Brain pericyte (primary cell): ENCODE results near the gene ZIC4.

Source experiments
- DNase-seq: peaks from one replicate; pipeline ENCODE4 v3.0.0-alpha.2; 2012; ENCODE audit warnings: low read depth, low spot score

Gene ZIC4

DNA sequence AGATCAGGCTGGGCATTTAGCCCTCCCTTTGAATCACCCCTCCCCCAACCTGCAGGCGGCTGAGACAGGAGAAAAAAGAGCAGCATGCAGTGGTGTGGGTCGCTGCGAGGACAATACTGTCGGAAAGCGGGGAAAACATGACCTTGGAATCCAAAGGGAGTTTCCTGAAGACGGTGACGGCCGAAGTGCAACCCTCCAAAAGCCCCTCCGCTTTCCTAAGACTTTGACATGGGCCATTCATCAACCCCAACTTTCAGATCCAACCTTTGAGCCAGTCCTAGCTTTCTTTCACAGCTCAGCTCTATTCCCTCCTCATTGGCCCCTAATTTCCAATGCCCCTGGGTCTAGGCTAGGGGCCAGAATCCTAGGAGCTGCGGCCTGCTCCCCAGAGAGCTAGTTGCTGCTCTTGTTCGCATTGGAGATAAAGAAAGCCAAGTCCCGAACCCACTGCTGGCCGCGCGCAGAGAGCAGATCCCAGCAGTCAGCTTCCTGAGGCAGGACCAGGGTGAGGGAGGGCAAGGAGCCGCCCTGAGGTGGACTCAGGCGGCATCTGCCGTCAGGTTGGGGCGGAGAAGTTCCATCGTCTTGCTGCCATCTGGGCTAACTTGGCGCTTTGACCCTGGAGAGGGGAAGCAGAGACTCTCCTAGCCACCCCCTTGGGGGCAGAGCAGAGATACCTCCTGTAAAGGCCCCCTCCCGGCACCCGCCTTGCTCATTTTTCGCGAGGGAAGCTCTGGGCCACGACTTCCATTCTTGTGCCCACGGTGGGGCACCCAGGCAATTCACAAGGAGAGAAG, 914 bp downstream of the ZIC4 start:
- DNase-seq, result no peak

- no peak for DNase-seq
Observed at GRCh38 chr3:147404800-147405230, 1.5 kb downstream of the ZIC4 start.

GRCh38 chr3:147404000-147404799, 2.1 kb downstream of the ZIC4 start:
- DNase-seq, result no peak

GRCh38 chr3:147403511-147403910, 2.8 kb downstream of the ZIC4 start:
- DNase-seq, result no peak

GRCh38 chr3:147402159-147402558, 4.2 kb downstream of the ZIC4 start:
- DNase-seq, result no peak

DNA sequence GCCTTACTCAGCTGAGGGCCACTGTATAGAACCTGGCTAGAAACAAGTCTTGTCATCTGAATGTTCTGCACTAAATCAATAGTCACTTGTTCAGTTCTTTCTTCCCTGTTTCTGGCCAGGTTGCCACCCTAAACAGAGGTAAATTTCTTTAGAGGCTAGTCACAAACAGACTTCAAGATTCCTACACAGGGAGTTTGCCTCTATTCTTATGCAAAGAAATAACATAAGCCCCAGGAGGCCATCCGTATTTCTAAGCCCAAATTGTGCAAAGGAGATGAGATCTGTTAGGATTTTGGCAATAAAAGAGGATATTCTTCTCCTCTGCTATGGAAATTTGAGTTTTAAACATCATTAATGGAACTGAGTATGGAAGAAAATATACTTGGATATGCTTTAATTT, 4.9 kb downstream of the ZIC4 start:
- DNase-seq, result no peak

GRCh38 chr3:147400999-147401398, 5.3 kb downstream of the ZIC4 start:
- DNase-seq, result no peak

DNA sequence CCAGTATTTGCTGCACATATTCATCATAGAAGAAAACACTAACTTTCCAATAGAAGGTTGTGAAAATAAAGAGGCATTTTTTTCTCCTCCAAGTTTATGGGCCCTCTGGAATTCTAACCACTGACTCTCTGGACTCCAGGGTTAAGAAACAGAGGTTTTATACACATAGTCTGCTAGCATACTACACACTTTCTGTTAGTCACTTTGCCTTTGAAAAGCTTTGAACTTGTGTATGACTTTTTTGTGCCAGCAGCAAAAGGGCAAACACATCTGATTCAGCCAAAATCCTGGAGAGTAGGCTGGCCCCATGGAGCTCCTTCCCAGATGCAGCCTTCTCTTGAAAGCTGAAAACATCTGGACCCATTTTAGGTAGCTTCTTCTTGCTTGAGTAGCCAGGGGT, 6.2 kb downstream of the ZIC4 start:
- no peak for DNase-seq

- DNase-seq, result no peak
Observed at GRCh38 chr3:147398813-147399534, 7.4 kb downstream of the ZIC4 start.

GRCh38 chr3:147397875-147398812, 8.2 kb downstream of the ZIC4 start:
- DNase-seq, result no peak

GRCh38 chr3:147397155-147397874, 9.0 kb downstream of the ZIC4 start:
- peak; percentile 98 for DNase-seq

DNA sequence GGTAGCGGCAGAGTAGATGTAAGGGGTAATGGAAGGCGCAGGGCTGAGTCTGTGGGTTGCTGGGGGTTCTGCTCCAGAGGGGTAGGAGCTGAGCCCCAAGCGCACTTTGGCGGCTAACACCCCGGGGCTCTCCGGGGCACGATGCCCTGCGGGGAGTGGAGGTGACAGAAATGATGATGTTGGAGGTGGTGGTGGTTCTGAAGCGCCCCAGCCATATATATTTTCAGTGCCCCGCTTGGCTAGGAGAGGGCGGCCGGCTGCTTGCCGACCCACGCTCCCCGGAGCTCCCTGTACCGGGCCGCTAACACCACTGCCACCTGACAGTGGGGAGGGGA, 9.7 kb downstream of the ZIC4 start:
- DNase-seq, result no peak

- DNase-seq, result no peak
Observed at GRCh38 chr3:147395899-147396711, 10.2 kb downstream of the ZIC4 start.

GRCh38 chr3:147394884-147395225, 11.5 kb downstream of the ZIC4 start:
- no peak for DNase-seq

DNA sequence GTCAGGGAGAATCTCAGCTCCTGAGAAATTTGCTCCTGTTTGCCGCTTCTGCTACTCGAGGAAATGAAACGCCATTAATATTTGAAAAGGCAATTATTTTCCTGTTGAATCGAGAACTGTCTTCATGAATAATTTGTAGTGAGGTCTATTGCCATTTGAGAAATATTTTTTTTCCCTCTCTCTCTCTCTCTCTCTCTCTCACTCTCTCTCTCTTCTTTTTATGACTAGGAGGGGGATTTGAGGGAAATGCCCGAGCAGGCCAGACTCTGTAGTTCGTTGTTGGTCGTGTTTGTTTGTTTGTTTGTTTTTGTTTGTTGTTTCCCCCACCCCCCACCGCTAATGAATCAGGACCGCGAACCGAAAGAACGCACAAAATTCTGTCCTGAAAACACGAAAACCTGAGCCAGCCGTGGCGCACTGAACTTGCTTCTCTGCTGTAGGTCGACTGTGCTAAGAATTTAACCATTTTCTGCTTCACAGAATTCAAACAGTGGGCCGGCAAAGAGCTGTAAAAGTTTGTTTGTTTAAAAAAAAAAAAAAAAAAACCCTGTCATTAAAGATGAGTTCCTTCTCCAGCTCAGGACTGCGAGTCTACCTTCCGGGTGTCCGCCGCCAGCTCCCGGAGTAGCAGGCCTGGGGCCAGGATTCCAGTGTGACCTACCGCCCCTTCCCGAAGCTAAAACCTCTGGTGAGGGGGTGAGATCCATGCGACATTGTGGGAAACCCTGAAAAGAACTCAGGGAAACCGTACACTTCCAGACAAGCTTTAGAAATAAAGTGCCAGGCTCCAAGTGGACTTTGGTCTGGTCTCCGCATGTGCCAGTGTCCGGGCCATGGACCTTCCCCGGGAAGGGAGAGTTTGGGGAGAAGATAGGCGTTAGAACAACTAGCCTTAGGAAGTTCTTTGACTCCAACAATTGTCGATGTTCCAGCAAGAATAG, 12.1 kb downstream of the ZIC4 start:
- no peak for DNase-seq

DNA sequence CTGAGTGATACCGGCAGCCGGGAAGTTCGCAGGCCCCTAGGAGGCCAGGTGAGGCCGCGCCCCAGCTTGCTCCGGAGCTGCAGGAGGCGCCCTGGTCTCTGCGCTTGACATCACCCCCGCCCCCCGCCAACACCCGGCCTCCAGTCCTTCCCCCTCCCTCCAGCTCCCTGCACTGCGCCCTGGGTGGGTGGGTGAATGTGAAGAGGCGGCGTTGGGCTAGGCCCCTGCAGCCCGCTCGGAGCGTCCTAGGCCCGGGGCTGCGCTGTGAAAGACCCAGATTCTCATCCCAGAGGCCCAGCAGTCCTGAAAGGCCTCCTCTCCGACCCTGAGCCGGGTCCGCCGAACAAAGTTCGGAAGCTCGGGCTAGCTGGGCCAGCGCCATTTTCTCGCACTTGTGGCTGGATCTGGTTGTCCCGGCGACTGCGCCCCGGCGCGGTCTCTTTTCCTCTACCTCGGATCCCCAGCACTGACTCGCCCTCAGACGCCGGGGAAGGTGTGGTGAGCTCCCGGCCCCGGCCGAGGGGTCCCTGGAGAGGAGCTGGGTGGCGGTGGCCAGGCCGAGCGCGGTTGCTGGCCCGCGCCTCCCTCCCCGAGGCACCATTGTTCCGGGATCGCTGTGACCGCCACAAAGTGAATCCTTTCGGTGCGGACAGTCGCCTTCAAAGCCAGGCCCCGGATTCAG, 12.9 kb downstream of the ZIC4 start:
- no peak for DNase-seq

DNA sequence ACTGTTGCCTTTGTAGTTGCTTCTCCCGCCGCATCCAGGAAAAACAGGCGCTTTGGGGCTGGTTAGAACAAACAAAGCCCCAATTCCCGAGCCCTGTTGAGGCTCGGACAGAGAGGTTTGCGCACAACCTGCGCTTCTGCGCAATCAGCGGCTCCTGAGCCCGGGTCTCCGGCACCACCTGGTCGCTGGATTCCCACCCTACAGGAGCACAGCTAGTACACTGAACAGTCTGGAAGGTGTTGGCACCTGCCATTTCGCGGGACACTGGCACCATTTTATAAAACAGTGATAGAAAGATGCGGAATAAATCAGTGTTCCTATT, 13.8 kb downstream of the ZIC4 start:
- no peak for DNase-seq
